ENCODE measurements around the gene BICRAL. TPM values are rescaled to one million over a fixed set of nuclear protein-coding genes. Genes with fewer than 3 reads are reported as not detected.
"Not testable (repeated sequence)": the region's sequence is repeated elsewhere in the genome, so short reads cannot be mapped to it uniquely, and the experiment has no call there.

The BICRAL gene
- total RNA-seq, 4 donors from 2014 or later = 14.7 to 34.8 (median 21.5) TPM

- intact Hi-C loops (cut with DNase I; ENCODE audit: low total_unique reads) = no loop called here
These were observed 13.8 kb downstream of the BICRAL start for GRCh38 chr6:42795651-42796050.

DNA sequence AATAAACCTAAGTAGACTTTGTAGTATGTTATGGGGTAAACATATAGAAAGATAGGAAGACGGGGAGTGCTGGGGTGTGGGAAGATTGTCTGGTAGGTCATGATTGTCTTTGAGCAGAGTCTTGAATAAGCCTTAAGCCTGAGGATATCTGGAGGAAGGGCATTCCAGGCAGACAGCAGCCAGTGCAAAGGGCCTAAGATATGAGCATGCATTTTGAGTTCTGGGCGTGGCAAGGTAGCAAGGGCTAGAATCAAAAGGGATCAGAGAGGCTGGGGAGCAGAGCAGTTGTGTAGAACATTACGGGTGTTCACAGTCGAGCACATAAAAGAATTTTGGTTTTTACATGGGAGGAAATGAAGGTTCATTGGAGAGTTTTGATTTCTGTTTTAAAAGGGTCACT lies 14.3 kb downstream of the BICRAL start:
- WGBS, 2 donors (ENCODE audit: low coverage in 1 of 2) = 86 to 88% methylated on average over 4 of the region's 4 CpGs
- intact Hi-C loops (cut with DNase I; ENCODE audit: low total_unique reads) = no loop called here
- DNase-seq = no peak

More at GRCh38 chr6:42795651-42796050, 13.8 kb downstream of the BICRAL start:
- no peak overlapping the region for H3K27ac ChIP-seq
- TF ChIP-seq EP300 (IDR thresholded peaks at IDR 0.05; ENCODE audit: low read depth) = no peak
- no peak for TF ChIP-seq POLR2AphosphoS5 (IDR thresholded peaks at IDR 0.05)
- TF ChIP-seq, protein P1, sequence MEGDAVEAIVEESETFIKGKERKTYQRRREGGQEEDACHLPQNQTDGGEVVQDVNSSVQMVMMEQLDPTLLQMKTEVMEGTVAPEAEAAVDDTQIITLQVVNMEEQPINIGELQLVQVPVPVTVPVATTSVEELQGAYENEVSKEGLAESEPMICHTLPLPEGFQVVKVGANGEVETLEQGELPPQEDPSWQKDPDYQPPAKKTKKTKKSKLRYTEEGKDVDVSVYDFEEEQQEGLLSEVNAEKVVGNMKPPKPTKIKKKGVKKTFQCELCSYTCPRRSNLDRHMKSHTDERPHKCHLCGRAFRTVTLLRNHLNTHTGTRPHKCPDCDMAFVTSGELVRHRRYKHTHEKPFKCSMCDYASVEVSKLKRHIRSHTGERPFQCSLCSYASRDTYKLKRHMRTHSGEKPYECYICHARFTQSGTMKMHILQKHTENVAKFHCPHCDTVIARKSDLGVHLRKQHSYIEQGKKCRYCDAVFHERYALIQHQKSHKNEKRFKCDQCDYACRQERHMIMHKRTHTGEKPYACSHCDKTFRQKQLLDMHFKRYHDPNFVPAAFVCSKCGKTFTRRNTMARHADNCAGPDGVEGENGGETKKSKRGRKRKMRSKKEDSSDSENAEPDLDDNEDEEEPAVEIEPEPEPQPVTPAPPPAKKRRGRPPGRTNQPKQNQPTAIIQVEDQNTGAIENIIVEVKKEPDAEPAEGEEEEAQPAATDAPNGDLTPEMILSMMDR (IDR thresholded peaks at IDR 0.05) = no peak
- no peak for TF ChIP-seq POLR2A (IDR thresholded peaks at IDR 0.05)
- H3K27me3 ChIP-seq = no peaks in the 10 kb centered on the region
- DNase-seq = no peak
- no peak overlapping the region for H3K4me3 ChIP-seq
- in situ Hi-C loops (cut with MboI; ENCODE audit: low pct_ligation_motif_present in 1 of 4, low pct_unique_long_range_greater_than_20kb in 1 of 4, low sequenced_read_pairs in 3 of 4) = no loop called here
- H3K9me3 ChIP-seq = no peaks in the 10 kb centered on the region
- H3K36me3 ChIP-seq = no peaks in the 10 kb centered on the region
- WGBS, 2 donors (ENCODE audit: low coverage in 1 of 2) = 97 to 100% methylated on average over 1 of the region's 1 CpG
- H3K4me1 ChIP-seq = peaks cover 4 to 23% (median 6%) of the 10 kb centered on the region in 4 donors

GRCh38 chr6:42797696-42798095 lies 15.8 kb downstream of the BICRAL start:
- H3K27me3 ChIP-seq; intact Hi-C loops (cut with DNase I; ENCODE audit: low total_unique reads); H3K9me3 ChIP-seq; DNase-seq; in situ Hi-C loops (cut with MboI; ENCODE audit: low pct_ligation_motif_present in 1 of 4, low pct_unique_long_range_greater_than_20kb in 1 of 4, low sequenced_read_pairs in 3 of 4); H3K27ac ChIP-seq; H3K4me3 ChIP-seq; H3K36me3 ChIP-seq: not testable (repeated sequence)
- H3K4me1 ChIP-seq = peaks cover 0 to 18% (median 2%) of the 10 kb centered on the region in 4 donors
- WGBS, 2 donors (ENCODE audit: low coverage in 1 of 2) = 85 to 89% methylated on average over 3 of the region's 3 CpGs

More for the DNA sequence above, 14.3 kb downstream of the BICRAL start:
- H3K27ac ChIP-seq = no peak overlapping the region
- TF ChIP-seq POLR2AphosphoS5 (IDR thresholded peaks at IDR 0.05) (no peak), EP300 (IDR thresholded peaks at IDR 0.05; ENCODE audit: low read depth) (no peak), POLR2A (IDR thresholded peaks at IDR 0.05) (no peak)
- TF ChIP-seq, protein P1 (IDR thresholded peaks at IDR 0.05) = no peak
- H3K27me3 ChIP-seq = no peaks in the 10 kb centered on the region
- no peak overlapping the region for H3K4me3 ChIP-seq
- H3K4me1 ChIP-seq = peaks cover 0 to 21% (median 3%) of the 10 kb centered on the region in 4 donors
- in situ Hi-C loops (cut with MboI; ENCODE audit: low pct_ligation_motif_present in 1 of 4, low pct_unique_long_range_greater_than_20kb in 1 of 4, low sequenced_read_pairs in 3 of 4) = no loop called here
- no peaks in the 10 kb centered on the region for H3K9me3 ChIP-seq
- H3K36me3 ChIP-seq = no peaks in the 10 kb centered on the region

GRCh38 chr6:42805297-42805861 lies 23.5 kb downstream of the BICRAL start:
- WGBS, 2 donors (ENCODE audit: low coverage in 1 of 2) = 91 to 93% methylated on average over 7 of the region's 7 CpGs
- peaks cover 0 to 15% (median 7%) of the 10 kb centered on the region in 4 donors for H3K4me1 ChIP-seq
- in situ Hi-C loops (cut with MboI; ENCODE audit: low pct_ligation_motif_present in 1 of 4, low pct_unique_long_range_greater_than_20kb in 1 of 4, low sequenced_read_pairs in 3 of 4) = no loop called here
- no peak for DNase-seq
- no peak overlapping the region for H3K4me3 ChIP-seq
- H3K36me3 ChIP-seq = peaks cover 0 to 4% (median 0%) of the 10 kb centered on the region in 4 donors
- intact Hi-C loops (cut with DNase I; ENCODE audit: low total_unique reads) = no loop called here
- TF ChIP-seq, protein P1 (IDR thresholded peaks at IDR 0.05) = no peak
- TF ChIP-seq POLR2AphosphoS5 (IDR thresholded peaks at IDR 0.05) (no peak), EP300 (IDR thresholded peaks at IDR 0.05; ENCODE audit: low read depth) (no peak), POLR2A (IDR thresholded peaks at IDR 0.05) (no peak)
- no peaks in the 10 kb centered on the region for H3K27me3 ChIP-seq
- H3K9me3 ChIP-seq = no peaks in the 10 kb centered on the region
- H3K27ac ChIP-seq = no peak overlapping the region

DNA sequence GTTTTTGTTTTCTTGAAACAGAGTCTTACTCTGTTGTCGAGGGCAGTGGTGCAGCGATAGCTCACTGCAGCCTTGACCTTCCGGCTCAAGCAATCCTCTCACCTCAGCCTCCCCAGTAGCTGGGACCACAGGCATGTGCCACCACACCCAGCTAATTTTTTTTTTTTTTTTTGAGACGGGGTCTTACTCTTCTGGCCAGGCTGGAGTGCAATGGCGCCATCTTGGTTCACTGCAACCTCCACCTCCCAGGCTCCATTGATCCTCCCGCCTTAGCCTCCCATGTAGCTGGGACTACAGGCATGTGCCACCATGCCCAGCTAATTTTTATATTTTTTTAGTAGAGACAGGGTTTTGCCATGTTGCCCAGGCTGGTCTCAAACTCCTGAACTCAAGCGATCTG lies 24.5 kb downstream of the BICRAL start:
- H3K9me3 ChIP-seq; DNase-seq; H3K36me3 ChIP-seq; H3K27ac ChIP-seq; intact Hi-C loops (cut with DNase I; ENCODE audit: low total_unique reads); in situ Hi-C loops (cut with MboI; ENCODE audit: low pct_ligation_motif_present in 1 of 4, low pct_unique_long_range_greater_than_20kb in 1 of 4, low sequenced_read_pairs in 3 of 4); H3K4me3 ChIP-seq; H3K27me3 ChIP-seq: not testable (repeated sequence)
- H3K4me1 ChIP-seq = peaks cover 0 to 11% (median 7%) of the 10 kb centered on the region in 4 donors
- 99 to 100% methylated on average over 4 to 7 of the region's 7 CpGs for WGBS, 2 donors (ENCODE audit: low coverage in 1 of 2)
